BLaER1 (cell line): ENCODE results near the gene CXCL14.
A peak's percentile ranks its signal among the peaks of the same experiment; 100 is the strongest.

ENCODE experiments used
- H3K27ac ChIP-seq: shearing (Covaris generic); formaldehyde crosslinking; 2 replicates; pipeline ENCODE4 v1.8.1; 2022
- H3K27me3 ChIP-seq: shearing (Covaris generic); formaldehyde crosslinking; 2 replicates; pipeline ENCODE4 v1.8.1; 2022
- H3K36me3 ChIP-seq: shearing (Covaris generic); formaldehyde crosslinking; 2 replicates; pipeline ENCODE4 v1.8.1; 2022
- H3K4me1 ChIP-seq: shearing (Covaris generic); formaldehyde crosslinking; 2 replicates; pipeline ENCODE4 v1.8.1; 2022
- H3K4me2 ChIP-seq: shearing (Covaris generic); formaldehyde crosslinking; 2 replicates; pipeline ENCODE4 v1.8.1; 2022
- H3K4me3 ChIP-seq: shearing (Covaris generic); formaldehyde crosslinking; 2 replicates; pipeline ENCODE4 v1.8.1; 2022
- H3K9ac ChIP-seq: shearing (Covaris generic); formaldehyde crosslinking; 2 replicates; pipeline ENCODE4 v1.8.1; 2022
- H3K9me3 ChIP-seq: shearing (Covaris generic); formaldehyde crosslinking; 2 replicates; pipeline ENCODE4 v1.8.1; 2022
- H4K20me1 ChIP-seq: shearing (Covaris generic); formaldehyde crosslinking; 2 replicates; pipeline ENCODE4 v1.8.1; 2022
- Cebpa-rat ChIP-seq: shearing (Covaris generic); IDR thresholded peaks from 2 replicates; pipeline ENCODE4 v1.8.1; 2022

Gene CXCL14

GRCh38 chr5:135598691-135599395 is 20.1 kb upstream of the CXCL14 start:
- H3K4me2 ChIP-seq, result peak overlapping the region; percentile 50; the same call in 1 of the 2 replicates
- H4K20me1 ChIP-seq, result no peaks in the 10 kb centered on the region
- H3K4me1 ChIP-seq, result peaks cover 24% of the 10 kb centered on the region
- H3K36me3 ChIP-seq, result no peaks in the 10 kb centered on the region
- no peak overlapping the region for H3K4me3 ChIP-seq
- no peak overlapping the region for H3K9ac ChIP-seq
- no peak for TF ChIP-seq Cebpa-rat
- no peak overlapping the region for H3K27ac ChIP-seq
- H3K9me3 ChIP-seq, result no peaks in the 10 kb centered on the region
- H3K27me3 ChIP-seq, result no peaks in the 10 kb centered on the region

DNA sequence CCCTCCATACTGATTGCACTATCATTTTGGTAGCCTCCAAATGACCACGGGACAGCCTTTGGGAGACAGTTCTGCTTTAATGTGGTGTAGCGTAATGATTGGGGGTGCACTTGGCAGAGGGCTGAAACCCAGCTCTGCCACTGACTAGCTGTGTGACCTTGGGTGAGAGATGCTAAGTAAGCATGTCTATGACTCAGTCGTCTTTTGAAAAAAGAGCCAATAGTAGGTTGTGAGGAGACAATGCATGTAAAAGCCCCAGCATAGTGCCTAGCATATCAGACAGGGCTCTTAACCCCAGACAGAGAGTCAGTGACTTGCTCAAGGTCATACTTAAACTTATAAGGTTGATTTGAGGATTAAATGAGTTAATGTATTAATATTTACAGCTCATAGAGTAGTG is 18.0 kb upstream of the CXCL14 start:
- Histone ChIP-seq H3K4me3 (no peak overlapping the region), H4K20me1 (no peaks in the 10 kb centered on the region), H3K9ac (no peak overlapping the region), H3K27ac (no peak overlapping the region), H3K4me1 (peaks cover 17% of the 10 kb centered on the region), H3K4me2 (no peak overlapping the region), H3K36me3 (no peaks in the 10 kb centered on the region), H3K9me3 (no peaks in the 10 kb centered on the region), H3K27me3 (no peaks in the 10 kb centered on the region)
- no peak for TF ChIP-seq Cebpa-rat

- no peak overlapping the region for H3K27ac ChIP-seq
- H3K27me3 ChIP-seq, result no peaks in the 10 kb centered on the region
- peaks cover 17% of the 10 kb centered on the region for H3K4me1 ChIP-seq
- no peak for TF ChIP-seq Cebpa-rat
- no peak overlapping the region for H3K9ac ChIP-seq
- no peak overlapping the region for H3K4me3 ChIP-seq
- no peaks in the 10 kb centered on the region for H4K20me1 ChIP-seq
- H3K9me3 ChIP-seq, result no peaks in the 10 kb centered on the region
- no peak overlapping the region for H3K4me2 ChIP-seq
- no peaks in the 10 kb centered on the region for H3K36me3 ChIP-seq
Measured at GRCh38 chr5:135596157-135596763, 17.5 kb upstream of the CXCL14 start.

GRCh38 chr5:135594416-135594960 is 15.7 kb upstream of the CXCL14 start:
- Histone ChIP-seq H3K27me3 (no peaks in the 10 kb centered on the region), H3K4me1 (peaks cover 8% of the 10 kb centered on the region), H3K9ac (no peak overlapping the region), H3K4me3 (no peak overlapping the region), H3K4me2 (no peak overlapping the region), H3K36me3 (no peaks in the 10 kb centered on the region), H4K20me1 (no peaks in the 10 kb centered on the region), H3K9me3 (no peaks in the 10 kb centered on the region), H3K27ac (no peak overlapping the region)
- no peak for TF ChIP-seq Cebpa-rat

DNA sequence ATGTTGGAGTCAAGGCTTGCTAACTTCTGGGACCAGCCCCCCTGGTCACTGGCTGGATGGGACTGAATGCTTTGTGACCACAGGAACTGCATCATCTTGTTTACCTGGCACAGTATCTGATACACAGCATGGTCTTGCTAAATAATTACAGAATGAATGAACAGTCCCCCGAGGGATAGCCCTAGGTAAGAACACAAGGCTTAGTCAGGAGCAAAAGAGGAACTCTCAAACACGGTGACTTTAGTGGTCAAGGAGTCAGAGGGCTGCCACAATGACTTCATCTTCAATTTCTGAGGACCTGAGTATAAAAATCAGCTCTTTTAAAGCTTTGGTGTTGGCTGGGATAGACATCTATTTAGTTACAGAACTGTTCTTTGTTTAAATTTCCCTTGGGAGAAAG is 15.1 kb upstream of the CXCL14 start:
- no peak overlapping the region for H3K4me3 ChIP-seq
- H3K4me1 ChIP-seq, result peaks cover 2% of the 10 kb centered on the region; the same call in 1 of the 2 replicates
- no peak overlapping the region for H3K27ac ChIP-seq
- no peak overlapping the region for H3K9ac ChIP-seq
- no peaks in the 10 kb centered on the region for H3K9me3 ChIP-seq
- no peak for TF ChIP-seq Cebpa-rat
- no peaks in the 10 kb centered on the region for H3K36me3 ChIP-seq
- H3K27me3 ChIP-seq, result no peaks in the 10 kb centered on the region
- no peak overlapping the region for H3K4me2 ChIP-seq
- no peaks in the 10 kb centered on the region for H4K20me1 ChIP-seq

DNA sequence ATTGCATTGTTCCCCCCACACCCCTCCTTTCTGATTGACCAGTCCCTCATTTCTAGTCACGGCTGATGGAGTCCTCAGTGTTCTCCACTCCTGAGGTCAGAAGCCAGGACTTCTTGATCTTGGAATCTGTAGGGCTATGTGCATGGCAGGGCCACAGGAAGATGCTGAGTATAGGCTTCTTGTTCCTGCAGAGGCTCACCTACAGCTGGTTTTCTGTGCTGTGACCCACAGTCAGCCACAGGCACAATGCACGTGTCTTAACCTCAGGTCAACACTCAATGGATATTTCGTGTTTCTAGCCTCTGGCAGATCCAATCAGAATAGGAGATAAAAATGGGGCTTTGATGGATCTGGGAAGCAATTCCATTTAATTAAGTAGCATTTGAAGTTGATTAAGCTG is 14.3 kb upstream of the CXCL14 start:
- Histone ChIP-seq H3K36me3 (no peaks in the 10 kb centered on the region), H3K4me3 (no peak overlapping the region), H3K27ac (no peak overlapping the region), H3K9me3 (no peaks in the 10 kb centered on the region), H3K9ac (no peak overlapping the region), H3K4me2 (no peak overlapping the region), H3K27me3 (no peaks in the 10 kb centered on the region), H3K4me1 (no peaks in the 10 kb centered on the region), H4K20me1 (no peaks in the 10 kb centered on the region)
- no peak for TF ChIP-seq Cebpa-rat

GRCh38 chr5:135592312-135593045 is 13.7 kb upstream of the CXCL14 start:
- Histone ChIP-seq H3K4me1 (no peaks in the 10 kb centered on the region), H3K27me3 (no peaks in the 10 kb centered on the region), H3K4me3 (no peak overlapping the region)

GRCh38 chr5:135591277-135591676 is 12.5 kb upstream of the CXCL14 start:
- Histone ChIP-seq H3K4me3 (no peak overlapping the region), H3K27me3 (no peaks in the 10 kb centered on the region), H3K9ac (no peak overlapping the region), H3K4me1 (no peaks in the 10 kb centered on the region), H3K4me2 (no peak overlapping the region), H3K36me3 (no peaks in the 10 kb centered on the region), H4K20me1 (no peaks in the 10 kb centered on the region), H3K27ac (no peak overlapping the region), H3K9me3 (no peaks in the 10 kb centered on the region)
- no peak for TF ChIP-seq Cebpa-rat

More at GRCh38 chr5:135592312-135593045, 13.7 kb upstream of the CXCL14 start:
- Histone ChIP-seq H3K9ac (no peak overlapping the region), H3K36me3 (no peaks in the 10 kb centered on the region), H3K9me3 (no peaks in the 10 kb centered on the region), H4K20me1 (no peaks in the 10 kb centered on the region), H3K4me2 (no peak overlapping the region), H3K27ac (no peak overlapping the region)
- no peak for TF ChIP-seq Cebpa-rat

- no peak overlapping the region for H3K4me3 ChIP-seq
- H3K27ac ChIP-seq, result no peak overlapping the region
- H3K4me2 ChIP-seq, result no peak overlapping the region
- H3K4me1 ChIP-seq, result no peaks in the 10 kb centered on the region
- no peak overlapping the region for H3K9ac ChIP-seq
- no peaks in the 10 kb centered on the region for H3K27me3 ChIP-seq
- H3K9me3 ChIP-seq, result no peaks in the 10 kb centered on the region
- no peaks in the 10 kb centered on the region for H3K36me3 ChIP-seq
- H4K20me1 ChIP-seq, result no peaks in the 10 kb centered on the region
- TF ChIP-seq Cebpa-rat, result no peak
Measured at GRCh38 chr5:135589152-135589551, 10.4 kb upstream of the CXCL14 start.
